GM21526 (cell line): ENCODE measurements around the gene STK17A.
"Not testable (repeated sequence)": the region's sequence is repeated elsewhere in the genome, so short reads cannot be mapped to it uniquely, and the experiment has no call there.

Source experiments
- ATAC-seq: cut with Tn5 transposase; IDR thresholded peaks from one replicate; pipeline ENCODE4 v1.9.1; 2021; ENCODE audit warnings: moderate library complexity; ENCODE audit not compliant: unreplicated experiment, low FRiP score

The STK17A gene

GRCh38 chr7:43565786-43566185 is 17.1 kb upstream of the STK17A start:
- ATAC-seq, result no peak

- no peak for ATAC-seq
Observed at GRCh38 chr7:43568529-43568928, 14.4 kb upstream of the STK17A start.

- peak; percentile 60 for ATAC-seq
Observed at GRCh38 chr7:43569424-43569823, 13.5 kb upstream of the STK17A start.

GRCh38 chr7:43570688-43571365 is 12.1 kb upstream of the STK17A start:
- peak; percentile 75 for ATAC-seq

GRCh38 chr7:43572516-43573049 is 10.3 kb upstream of the STK17A start:
- no peak for ATAC-seq

GRCh38 chr7:43573832-43574231 is 9.1 kb upstream of the STK17A start:
- not testable (repeated sequence) for ATAC-seq

GRCh38 chr7:43575506-43575905 is 7.4 kb upstream of the STK17A start:
- ATAC-seq, result no peak

- no peak for ATAC-seq
Observed at GRCh38 chr7:43576241-43576640, 6.7 kb upstream of the STK17A start.

- ATAC-seq, result no peak
Observed at GRCh38 chr7:43577485-43577951, 5.4 kb upstream of the STK17A start.

- ATAC-seq, result peak; percentile 15
Observed at GRCh38 chr7:43583424-43584194, 701 bp downstream of the STK17A start.

GRCh38 chr7:43584195-43584586 is 1.3 kb downstream of the STK17A start:
- no peak for ATAC-seq

- not testable (repeated sequence) for ATAC-seq
Observed at GRCh38 chr7:43584733-43585132, 1.8 kb downstream of the STK17A start.

- no peak for ATAC-seq
Observed at GRCh38 chr7:43585562-43585961, 2.7 kb downstream of the STK17A start.

- ATAC-seq, result no peak
Observed at GRCh38 chr7:43586251-43586900, 3.5 kb downstream of the STK17A start.

- ATAC-seq, result no peak
Observed at GRCh38 chr7:43588477-43589132, 5.7 kb downstream of the STK17A start.

- no peak for ATAC-seq
Observed at GRCh38 chr7:43589133-43589478, 6.2 kb downstream of the STK17A start.

- no peak for ATAC-seq
Observed at GRCh38 chr7:43589728-43590127, 6.8 kb downstream of the STK17A start.

- ATAC-seq, result peak; percentile 74
Observed at GRCh38 chr7:43590862-43591557, 8.1 kb downstream of the STK17A start.

- ATAC-seq, result no peak
Observed at GRCh38 chr7:43591558-43592180, 8.8 kb downstream of the STK17A start.

GRCh38 chr7:43592326-43592725 is 9.4 kb downstream of the STK17A start:
- ATAC-seq, result no peak
